ENCODE data around the gene TTC8.

GRCh38 chr14:88844980-88845491 lies 20.6 kb downstream of the TTC8 start:
- TF ChIP-seq YY1 (IDR thresholded peaks at IDR 0.05; ENCODE audit: insufficient read depth, insufficient read length) (no peak), SUZ12 (IDR thresholded peaks at IDR 0.05; ENCODE audit: extremely low read depth, insufficient read depth, insufficient read length) (no peak), ZNF274 (IDR thresholded peaks at IDR 0.05; ENCODE audit: low read depth, low read length) (no peak)
